A673 (cell line): ENCODE results near the gene FRMD1.

Source experiments
- EZH2 ChIP-seq: fragments of 200-600 bp; sonication (generic); IDR thresholded peaks from 2 replicates; pipeline ENCODE4 v1.6.1; 2017; ENCODE audit warnings: borderline replicate concordance, low read depth, mild to moderate bottlenecking, mixed read lengths, antibody characterized with exemption, low read length; ENCODE audit not compliant: poor library complexity, severe bottlenecking
- TF ChIP-seq, protein P1 (sequence below): fragments of 300-800, 200-600 bp; sonication (generic); conservative IDR thresholded peaks from 2 replicates; pipeline ENCODE4 v1.5.1; 2017; ENCODE audit warnings: low read depth, mild to moderate bottlenecking, antibody characterized with exemption, low read length, moderate library complexity, mixed read lengths

DNA sequence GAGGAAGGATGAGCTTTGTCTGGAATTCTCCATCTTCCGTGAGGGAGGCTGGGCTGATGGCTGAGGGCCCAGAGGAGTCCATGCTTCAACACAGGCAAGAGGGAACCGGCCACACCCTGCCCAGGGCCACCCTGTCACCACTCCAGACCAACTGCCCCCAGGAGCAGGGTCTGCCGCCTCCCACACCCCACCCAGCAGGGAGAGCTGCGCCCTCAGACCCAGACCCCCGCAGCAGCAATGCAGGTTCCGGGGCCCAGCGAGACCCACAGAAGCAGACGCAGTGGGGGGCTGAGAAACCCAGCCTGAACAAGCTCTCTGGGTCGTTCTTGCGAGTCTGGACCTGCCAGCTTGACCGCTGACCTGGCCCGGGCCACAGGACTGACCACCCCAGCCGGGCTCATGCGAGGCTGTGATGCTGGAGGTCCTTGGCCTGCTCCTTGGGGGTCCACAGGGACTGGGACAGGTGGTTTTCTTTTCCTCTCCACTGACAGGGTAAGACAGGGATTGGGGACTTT, 25.0 kb downstream of the FRMD1 start:
- no peak for TF ChIP-seq EZH2
- TF ChIP-seq, protein P1, sequence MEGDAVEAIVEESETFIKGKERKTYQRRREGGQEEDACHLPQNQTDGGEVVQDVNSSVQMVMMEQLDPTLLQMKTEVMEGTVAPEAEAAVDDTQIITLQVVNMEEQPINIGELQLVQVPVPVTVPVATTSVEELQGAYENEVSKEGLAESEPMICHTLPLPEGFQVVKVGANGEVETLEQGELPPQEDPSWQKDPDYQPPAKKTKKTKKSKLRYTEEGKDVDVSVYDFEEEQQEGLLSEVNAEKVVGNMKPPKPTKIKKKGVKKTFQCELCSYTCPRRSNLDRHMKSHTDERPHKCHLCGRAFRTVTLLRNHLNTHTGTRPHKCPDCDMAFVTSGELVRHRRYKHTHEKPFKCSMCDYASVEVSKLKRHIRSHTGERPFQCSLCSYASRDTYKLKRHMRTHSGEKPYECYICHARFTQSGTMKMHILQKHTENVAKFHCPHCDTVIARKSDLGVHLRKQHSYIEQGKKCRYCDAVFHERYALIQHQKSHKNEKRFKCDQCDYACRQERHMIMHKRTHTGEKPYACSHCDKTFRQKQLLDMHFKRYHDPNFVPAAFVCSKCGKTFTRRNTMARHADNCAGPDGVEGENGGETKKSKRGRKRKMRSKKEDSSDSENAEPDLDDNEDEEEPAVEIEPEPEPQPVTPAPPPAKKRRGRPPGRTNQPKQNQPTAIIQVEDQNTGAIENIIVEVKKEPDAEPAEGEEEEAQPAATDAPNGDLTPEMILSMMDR = no peak
